Ectodermal cell (in vitro differentiated cells): ENCODE data around the gene ZNF433.
"Not testable (repeated sequence)": the region's sequence is repeated elsewhere in the genome, so short reads cannot be mapped to it uniquely, and the experiment has no call there.

ENCODE experiments used
- H3K27ac ChIP-seq: 2 replicates; pipeline ENCODE4 v1.7.0; 2013; ENCODE audit warnings: mild to moderate bottlenecking, low read depth, low read length; ENCODE audit not compliant: insufficient read depth, poor library complexity, severe bottlenecking
- H3K27me3 ChIP-seq: 2 replicates; pipeline ENCODE4 v1.7.0; 2013; ENCODE audit warnings: mild to moderate bottlenecking, low read length; ENCODE audit not compliant: insufficient read depth, control insufficient read depth, poor library complexity, severe bottlenecking
- H3K36me3 ChIP-seq: one replicate; pipeline ENCODE4 v1.7.0; 2013; ENCODE audit warnings: low read length; ENCODE audit not compliant: control insufficient read depth, insufficient read depth
- H3K4me1 ChIP-seq: one replicate; pipeline ENCODE4 v1.7.0; 2013; ENCODE audit warnings: low read length; ENCODE audit not compliant: control insufficient read depth, insufficient read depth
- H3K4me3 ChIP-seq: 2 replicates; pipeline ENCODE4 v1.7.0; 2013; ENCODE audit warnings: low read depth, low read length, control low read depth; ENCODE audit not compliant: insufficient read depth
- H3K9me3 ChIP-seq: 2 replicates; pipeline ENCODE4 v1.7.0; 2013; ENCODE audit warnings: mild to moderate bottlenecking, low read length, moderate library complexity; ENCODE audit not compliant: control insufficient read depth
- WGBS, 2 experiments: methylation state at CpG; one replicate each; pipeline ENCODE4 v1.1.7; 2013; ENCODE audit warnings: missing lambda C conversion rate in 2 of 2; 5-methylcytosine and 5-hydroxymethylcytosine counted together

The ZNF433 gene

GRCh38 chr19:12047868-12048267, 12.4 kb upstream of the ZNF433 start:
- Histone ChIP-seq H3K27ac (no peak overlapping the region), H3K4me3 (no peak overlapping the region), H3K36me3 (peaks cover 22% of the 10 kb centered on the region), H3K9me3 (peaks cover 8% of the 10 kb centered on the region), H3K4me1 (no peaks in the 10 kb centered on the region), H3K27me3 (no peaks in the 10 kb centered on the region)
- WGBS, 2 experiments: 90 to 91% methylated on average over 2 of the region's 2 CpGs

- 92 to 97% methylated on average over 5 of the region's 5 CpGs for WGBS, 2 experiments
Observed at GRCh38 chr19:12043752-12044422, 8.4 kb upstream of the ZNF433 start.

GRCh38 chr19:12042893-12043292, 7.4 kb upstream of the ZNF433 start:
- no peaks in the 10 kb centered on the region for H3K4me1 ChIP-seq
- peaks cover 22% of the 10 kb centered on the region for H3K36me3 ChIP-seq
- no peaks in the 10 kb centered on the region for H3K27me3 ChIP-seq
- no peak overlapping the region for H3K27ac ChIP-seq
- no peak overlapping the region for H3K4me3 ChIP-seq
- peaks cover 12% of the 10 kb centered on the region for H3K9me3 ChIP-seq

More at GRCh38 chr19:12043752-12044422, 8.4 kb upstream of the ZNF433 start:
- Histone ChIP-seq H3K27me3 (no peaks in the 10 kb centered on the region), H3K9me3 (peaks cover 12% of the 10 kb centered on the region), H3K36me3 (peaks cover 22% of the 10 kb centered on the region), H3K4me3 (no peak overlapping the region), H3K4me1 (no peaks in the 10 kb centered on the region), H3K27ac (no peak overlapping the region)

GRCh38 chr19:12034620-12035019, 859 bp downstream of the ZNF433 start:
- no peaks in the 10 kb centered on the region for H3K9me3 ChIP-seq
- peak overlapping the region; percentile 45 for H3K4me3 ChIP-seq
- H3K27ac ChIP-seq: no peak overlapping the region
- WGBS, 2 experiments: 30 to 33% methylated on average over 7 to 8 of the region's 8 CpGs
- H3K36me3 ChIP-seq: no peaks in the 10 kb centered on the region
- H3K27me3 ChIP-seq: no peaks in the 10 kb centered on the region
- H3K4me1 ChIP-seq: peaks cover 4% of the 10 kb centered on the region

GRCh38 chr19:12034198-12034597, 1.3 kb downstream of the ZNF433 start:
- H3K4me1 ChIP-seq: peaks cover 4% of the 10 kb centered on the region
- H3K27me3 ChIP-seq: no peaks in the 10 kb centered on the region
- no peaks in the 10 kb centered on the region for H3K9me3 ChIP-seq
- peak overlapping the region; percentile 45 for H3K4me3 ChIP-seq
- H3K27ac ChIP-seq: no peak overlapping the region
- WGBS, 2 experiments: 82 to 91% methylated on average over 2 of the region's 2 CpGs
- no peaks in the 10 kb centered on the region for H3K36me3 ChIP-seq

- no peaks in the 10 kb centered on the region for H3K4me1 ChIP-seq
- no peak overlapping the region for H3K4me3 ChIP-seq
- H3K36me3 ChIP-seq: peaks cover 53% of the 10 kb centered on the region
- no peak overlapping the region for H3K27ac ChIP-seq
- H3K9me3 ChIP-seq: peaks cover 20% of the 10 kb centered on the region
- WGBS, 2 experiments: 90% methylated on average over 2 of the region's 2 CpGs; no CpG with 5 or more reads in 1 of the 2 experiments
- H3K27me3 ChIP-seq: no peaks in the 10 kb centered on the region
Observed at GRCh38 chr19:12015753-12016116, 19.7 kb downstream of the ZNF433 start.

GRCh38 chr19:12015015-12015752, 20.3 kb downstream of the ZNF433 start:
- Histone ChIP-seq H3K27me3 (no peaks in the 10 kb centered on the region), H3K4me1 (no peaks in the 10 kb centered on the region), H3K27ac (no peak overlapping the region), H3K36me3 (peaks cover 53% of the 10 kb centered on the region), H3K9me3 (peaks cover 20% of the 10 kb centered on the region), H3K4me3 (no peak overlapping the region)
- WGBS, 2 experiments: 94 to 95% methylated on average over 9 of the region's 9 CpGs

- Histone ChIP-seq H3K27me3 (no peaks in the 10 kb centered on the region), H3K9me3 (no peaks in the 10 kb centered on the region), H3K4me3 (no peak overlapping the region), H3K4me1 (no peaks in the 10 kb centered on the region), H3K27ac (no peak overlapping the region), H3K36me3 (peaks cover 4% of the 10 kb centered on the region)
- whole genome bisulfite sequencing, 2 experiments: 91 to 92% methylated on average over 7 to 9 of the region's 9 CpGs
Observed at GRCh38 chr19:12000152-12000981, 35.1 kb downstream of the ZNF433 start.

GRCh38 chr19:11995174-11995573, 40.3 kb downstream of the ZNF433 start:
- Histone ChIP-seq H3K27ac (no peak overlapping the region), H3K9me3 (no peaks in the 10 kb centered on the region), H3K27me3 (no peaks in the 10 kb centered on the region), H3K4me3 (no peak overlapping the region), H3K36me3 (peaks cover 4% of the 10 kb centered on the region), H3K4me1 (no peaks in the 10 kb centered on the region)
- WGBS, 2 experiments: 92 to 100% methylated on average over 1 of the region's 1 CpG

GRCh38 chr19:11991921-11992320, 43.6 kb downstream of the ZNF433 start:
- not testable (repeated sequence) for H3K4me1 ChIP-seq, H3K27ac ChIP-seq, H3K4me3 ChIP-seq, H3K27me3 ChIP-seq, H3K36me3 ChIP-seq, H3K9me3 ChIP-seq
- WGBS, 2 experiments: 96 to 98% methylated on average over 3 to 4 of the region's 4 CpGs
